COR-L47 (cell line): ENCODE results near the gene GFRA3.
A peak's percentile ranks its signal among the peaks of the same experiment; 100 is the strongest.

Experiments used
- DNase-seq: peaks from one replicate; lab custom pipeline; 2025; lab: John Stamatoyannopoulos, UW

Gene GFRA3

GRCh38 chr5:138246822-138247221, 27.6 kb downstream of the GFRA3 start:
- no peak for DNase-seq

DNA sequence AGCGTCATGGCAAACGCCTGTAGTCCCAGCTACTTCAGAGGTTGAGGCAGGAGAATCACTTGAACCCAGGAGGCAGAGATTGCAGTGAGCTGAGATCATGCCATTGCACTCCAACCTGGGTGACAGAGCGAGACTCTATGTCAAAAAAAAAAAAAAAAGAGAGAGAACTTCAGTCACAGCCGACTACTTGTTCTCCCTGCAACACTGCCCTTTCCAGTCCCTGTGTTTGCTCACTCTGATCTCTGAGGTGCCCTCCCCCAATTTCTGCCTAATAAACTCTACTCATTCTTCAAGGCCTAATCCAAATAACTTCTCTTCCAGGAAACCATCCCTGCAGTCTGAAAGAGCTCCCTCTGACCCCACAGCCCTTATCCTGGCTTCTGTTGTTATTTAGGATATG, 28.1 kb downstream of the GFRA3 start:
- no peak for DNase-seq

DNA sequence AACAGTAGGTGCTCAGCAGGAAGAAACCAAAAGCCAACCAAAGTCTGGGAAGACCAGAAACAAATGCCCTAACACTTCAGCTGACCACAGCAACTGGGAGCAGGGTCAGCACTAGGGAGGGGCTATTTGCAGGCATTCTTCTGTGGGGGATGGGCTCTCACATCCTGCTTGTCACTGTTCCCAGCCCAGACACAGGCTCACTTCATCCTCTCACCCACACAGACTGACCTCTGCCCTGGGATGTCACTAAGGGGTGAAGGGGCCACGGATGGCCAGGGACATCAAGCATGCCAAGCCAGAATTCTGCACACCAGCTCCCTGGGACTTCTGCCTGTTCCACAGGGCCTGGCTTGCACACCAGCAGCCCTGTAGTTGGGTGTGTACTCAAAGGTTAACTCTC, 28.7 kb downstream of the GFRA3 start:
- no peak for DNase-seq

GRCh38 chr5:138243794-138244193, 30.6 kb downstream of the GFRA3 start:
- no peak for DNase-seq

DNA sequence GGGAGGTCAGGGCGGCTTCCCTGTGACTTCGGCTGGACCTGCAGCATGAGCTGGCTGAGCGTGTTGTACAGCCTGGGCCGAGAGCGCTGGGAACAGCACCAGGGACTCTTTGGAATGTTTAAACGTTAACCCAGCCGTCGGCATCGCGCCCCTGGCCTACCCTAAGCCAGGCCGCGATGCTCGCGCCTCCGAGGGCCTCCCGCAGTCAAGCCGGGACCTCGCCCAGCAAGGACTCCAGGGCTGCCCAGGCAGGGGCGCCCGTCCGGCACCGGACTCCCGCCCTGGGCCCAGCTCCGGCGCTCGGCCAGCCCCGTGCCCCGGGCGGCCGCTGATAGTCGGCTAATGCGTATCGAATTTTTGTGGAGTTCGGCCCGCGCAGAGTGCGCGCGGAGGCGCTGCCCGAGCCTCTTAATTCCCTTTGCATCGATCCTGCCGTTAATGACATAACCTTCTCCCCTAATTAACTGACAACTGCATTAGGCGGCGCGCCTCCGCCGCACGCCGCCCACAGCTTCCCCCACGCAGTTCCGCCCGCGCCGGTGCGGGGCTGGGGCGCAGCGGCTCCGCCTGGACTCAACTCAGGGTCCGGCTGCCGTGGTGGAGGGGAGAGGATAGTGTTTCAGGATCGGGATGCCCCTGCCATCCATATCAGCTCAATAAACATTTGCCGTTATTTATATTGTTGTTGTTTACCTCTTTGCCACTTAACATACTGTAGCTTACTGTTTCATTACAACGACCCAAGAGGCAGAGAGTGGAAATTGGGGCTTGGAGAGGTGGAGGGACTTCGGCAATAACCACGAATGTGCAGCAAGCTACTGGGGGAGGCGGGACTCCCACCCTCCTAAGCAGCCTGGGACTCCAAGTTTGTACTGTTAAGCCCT, 32.5 kb downstream of the GFRA3 start:
- peak; percentile 35 for DNase-seq

GRCh38 chr5:138240650-138241385, 33.6 kb downstream of the GFRA3 start:
- no peak for DNase-seq

DNA sequence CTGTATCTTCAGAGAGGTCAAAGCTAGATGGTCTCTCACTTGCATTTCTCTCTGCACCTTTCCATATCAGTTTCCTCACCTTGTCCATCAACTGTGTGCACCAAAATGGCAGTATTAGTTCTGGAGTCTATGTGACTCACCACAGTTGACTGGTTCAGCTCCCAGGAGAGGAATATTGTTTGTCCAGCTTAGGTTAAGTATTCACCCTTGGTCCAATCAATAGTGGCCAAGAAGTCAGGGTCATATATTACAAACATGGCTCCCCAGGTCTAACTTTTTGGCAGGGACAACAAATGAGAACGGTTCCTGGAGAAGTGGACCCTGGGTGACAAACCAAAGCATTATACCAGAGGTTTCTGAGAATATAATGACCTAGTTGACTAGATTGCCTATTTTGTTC, 36.4 kb downstream of the GFRA3 start:
- DNase-seq = no peak

DNA sequence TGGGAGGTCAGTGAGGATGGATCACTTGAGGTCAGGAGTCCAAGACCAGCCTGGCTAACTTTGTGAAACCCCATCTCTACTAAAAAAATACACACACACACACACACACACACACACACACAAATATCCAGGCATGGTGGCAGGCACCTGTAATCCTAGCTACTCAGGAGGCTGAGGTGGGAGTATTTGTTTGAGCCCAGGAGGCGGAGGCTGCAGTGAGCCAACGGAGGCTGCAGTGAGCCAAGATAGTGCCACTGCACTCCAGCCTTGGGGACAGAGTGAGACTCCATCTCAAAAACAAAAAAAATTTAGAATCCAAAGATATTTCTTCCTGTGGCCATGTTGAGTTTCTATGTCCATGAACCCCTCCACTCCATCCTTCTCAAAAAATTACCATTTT, 39.8 kb downstream of the GFRA3 start:
- DNase-seq = no peak

- DNase-seq = no peak
Observed at GRCh38 chr5:138233280-138233679, 41.1 kb downstream of the GFRA3 start.

- peak; percentile 72 for DNase-seq
Observed at GRCh38 chr5:138230981-138231589, 43.3 kb downstream of the GFRA3 start.

- DNase-seq = no peak
Observed at GRCh38 chr5:138230261-138230660, 44.2 kb downstream of the GFRA3 start.

DNA sequence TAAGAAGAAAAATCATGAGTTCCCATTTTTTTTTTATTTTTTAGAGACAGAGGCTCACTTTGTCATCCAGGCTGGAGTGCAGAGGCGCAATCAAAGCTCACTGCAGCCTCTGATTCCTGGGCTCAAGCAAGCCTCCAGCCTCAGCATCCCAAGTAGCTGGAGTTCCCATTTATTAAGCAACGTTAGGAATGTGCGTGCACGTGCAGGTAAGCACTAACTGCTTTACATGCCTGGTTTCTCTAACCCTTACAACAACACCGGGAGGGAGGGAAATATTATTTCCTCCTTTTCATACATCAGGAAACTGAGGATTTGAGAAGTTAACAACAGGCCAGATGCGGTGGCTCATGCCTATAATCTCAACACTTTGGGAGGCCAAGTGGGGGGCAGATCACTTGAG, 45.0 kb downstream of the GFRA3 start:
- no peak for DNase-seq

GRCh38 chr5:138226910-138227309, 47.5 kb downstream of the GFRA3 start:
- no peak for DNase-seq

- no peak for DNase-seq
Observed at GRCh38 chr5:138224712-138225111, 49.7 kb downstream of the GFRA3 start.

DNA sequence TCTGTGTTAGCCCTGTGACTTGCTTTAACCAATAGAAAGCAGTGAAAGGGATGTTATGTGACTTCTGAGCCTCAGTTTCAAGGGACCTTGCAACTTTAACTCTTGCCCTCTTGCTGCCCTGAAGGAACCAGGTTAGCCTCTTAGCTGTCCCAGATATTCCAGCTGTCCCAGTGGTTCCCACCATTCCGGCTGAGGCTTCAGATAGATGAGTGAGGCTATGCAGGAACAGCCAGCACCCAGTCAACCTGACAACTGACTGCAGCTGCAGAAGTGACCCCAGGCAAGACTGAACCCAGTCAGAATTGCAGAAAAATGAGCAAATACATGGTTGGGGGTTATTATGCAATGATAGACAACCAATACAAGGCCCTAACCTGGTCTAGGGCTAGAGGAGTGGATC, 50.9 kb downstream of the GFRA3 start:
- DNase-seq = no peak

- DNase-seq = no peak
Observed at GRCh38 chr5:138216799-138217198, 57.6 kb downstream of the GFRA3 start.

DNA sequence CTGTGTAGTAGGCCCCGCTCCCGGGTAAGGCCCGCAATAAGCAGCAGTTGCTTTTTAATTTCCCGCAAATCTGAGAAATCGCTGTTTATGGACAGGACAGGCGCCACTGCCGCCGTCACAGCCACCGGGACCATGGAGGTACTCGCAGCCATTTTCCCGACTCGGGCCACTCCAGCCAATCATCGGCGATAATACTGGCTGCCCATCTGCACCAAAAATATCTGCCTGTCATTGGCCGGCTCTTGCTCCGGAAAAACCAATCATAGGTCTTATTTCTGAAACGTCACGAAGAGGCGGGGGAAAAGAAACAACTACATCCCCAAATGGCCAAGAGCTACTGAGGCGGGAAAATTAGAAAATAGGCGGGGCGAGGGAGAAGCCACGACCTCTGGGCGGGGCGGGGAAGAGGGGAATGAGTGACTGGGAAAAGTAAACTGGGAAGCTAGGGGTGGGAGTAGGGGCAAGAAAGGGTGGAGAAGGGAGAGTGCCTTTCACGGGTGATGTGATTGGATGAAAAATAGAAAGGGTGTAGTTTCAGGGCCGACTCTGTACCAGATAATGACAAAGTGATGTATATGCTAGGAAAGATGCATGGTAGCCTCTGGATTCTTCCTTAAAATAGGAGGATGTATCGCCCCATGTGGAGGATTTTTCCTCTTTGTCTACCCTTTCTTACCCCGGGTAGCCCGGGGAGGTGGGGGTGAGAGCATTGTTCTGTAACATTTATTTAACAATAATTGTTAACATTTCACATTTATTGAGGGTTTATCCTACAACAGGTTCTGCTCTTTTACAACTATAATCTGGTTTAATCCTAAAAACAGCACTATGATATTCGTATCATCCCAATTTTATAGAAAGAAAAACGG, 61.0 kb downstream of the GFRA3 start, which contains the start of gene CDC23:
Gene CDC23, minus strand, starts transcription at position 163 of the 869 bp plus-strand sequence. Its CDS starts 11 bp downstream, at position 152.
- DNase-seq = peak; percentile 98

- DNase-seq = no peak
Observed at GRCh38 chr5:138212828-138213160, 61.6 kb downstream of the GFRA3 start.

GRCh38 chr5:138210985-138211384, 63.4 kb downstream of the GFRA3 start:
- DNase-seq = no peak
